ENCODE measurements around the gene RPH3AL.

RPH3AL gene

DNA sequence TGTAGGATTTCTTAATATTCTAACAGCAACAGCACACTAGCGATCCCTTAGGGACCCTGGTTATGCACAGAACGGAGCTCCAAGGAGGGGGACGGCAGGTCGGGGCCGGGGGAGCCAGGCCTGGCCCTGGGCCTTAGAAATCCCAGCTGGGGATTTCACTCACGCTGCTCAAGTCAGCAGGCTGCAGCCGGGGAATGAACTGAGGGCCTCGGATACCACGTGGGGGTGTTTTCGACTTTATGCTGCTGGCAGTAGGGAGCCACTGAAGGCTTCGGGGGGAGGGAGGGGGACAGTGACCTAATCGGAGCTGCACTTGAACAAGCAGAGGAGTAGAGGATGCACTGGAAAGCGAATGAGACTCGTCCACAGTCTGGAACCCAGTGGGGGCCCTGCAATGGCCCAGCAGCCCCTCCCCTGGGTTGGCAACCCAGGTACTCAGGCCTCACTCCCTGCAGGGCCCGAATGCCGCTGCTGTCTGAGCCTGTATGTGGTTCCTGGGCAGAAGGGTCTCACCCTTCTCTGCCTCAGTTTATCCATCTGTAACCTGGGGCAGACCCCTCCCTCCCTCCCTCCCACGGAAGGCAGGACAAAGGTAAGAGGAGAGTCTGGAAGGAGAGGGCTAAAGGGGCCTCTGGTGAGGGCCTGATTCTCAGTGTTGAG, 53.7 kb downstream of the RPH3AL start:
- no peak for DNase-seq

DNA sequence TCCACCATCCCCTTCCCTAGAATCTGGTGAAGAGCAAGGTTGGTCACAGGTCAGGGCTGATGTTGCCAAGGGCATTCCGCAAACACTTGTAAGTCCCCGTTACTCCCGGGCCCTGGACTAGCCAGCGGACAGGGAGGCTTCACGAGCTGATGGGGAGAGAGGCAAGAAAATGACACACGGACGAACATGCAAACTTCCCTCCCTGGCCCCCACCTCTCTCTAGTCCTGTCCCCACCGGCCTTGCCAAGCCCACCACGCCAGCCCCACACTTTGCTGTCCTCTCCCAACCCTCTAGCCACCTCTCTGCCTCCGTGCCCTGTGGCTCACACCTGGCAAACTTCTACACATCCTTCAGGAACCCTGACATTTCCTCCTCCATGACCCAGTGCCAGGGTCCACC, 54.8 kb downstream of the RPH3AL start:
- DNase-seq: no peak

DNA sequence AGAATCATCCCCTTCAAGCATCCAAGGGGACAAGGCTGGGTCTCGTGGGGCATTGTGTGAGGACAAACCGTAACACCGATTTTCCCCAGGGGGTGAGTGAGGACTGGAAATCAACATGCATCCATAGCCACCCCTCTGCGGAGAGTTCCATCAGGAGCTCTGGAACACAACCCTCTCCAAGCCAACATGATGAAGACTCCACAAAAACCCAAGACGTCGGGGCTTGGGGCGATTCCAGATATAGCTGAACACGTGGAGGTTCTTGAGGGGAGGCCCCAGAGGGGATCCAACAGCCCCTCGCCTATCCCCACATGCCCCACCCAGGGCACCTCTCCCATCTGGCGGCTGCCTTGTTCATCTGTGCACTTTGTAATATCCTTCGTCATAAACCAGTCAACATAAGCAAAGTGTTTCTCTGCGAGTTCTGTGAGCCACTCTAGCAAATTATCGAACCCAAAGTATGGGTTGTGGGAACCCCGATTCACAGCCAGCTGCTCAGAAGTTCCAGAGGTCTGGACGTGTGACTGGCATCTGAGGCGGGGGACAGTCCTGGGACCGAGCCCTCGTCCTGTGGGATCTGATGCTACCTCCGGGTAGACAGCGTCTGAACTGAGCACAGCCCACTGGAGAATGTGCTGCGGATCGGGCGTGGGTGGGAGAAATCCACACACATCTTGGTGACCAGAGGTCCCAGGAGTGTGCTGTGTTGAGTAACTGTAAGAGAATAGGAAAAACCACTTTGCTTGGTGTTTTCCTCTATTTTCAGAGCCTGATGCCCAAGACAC, 55.5 kb downstream of the RPH3AL start:
- no peak for DNase-seq

DNA sequence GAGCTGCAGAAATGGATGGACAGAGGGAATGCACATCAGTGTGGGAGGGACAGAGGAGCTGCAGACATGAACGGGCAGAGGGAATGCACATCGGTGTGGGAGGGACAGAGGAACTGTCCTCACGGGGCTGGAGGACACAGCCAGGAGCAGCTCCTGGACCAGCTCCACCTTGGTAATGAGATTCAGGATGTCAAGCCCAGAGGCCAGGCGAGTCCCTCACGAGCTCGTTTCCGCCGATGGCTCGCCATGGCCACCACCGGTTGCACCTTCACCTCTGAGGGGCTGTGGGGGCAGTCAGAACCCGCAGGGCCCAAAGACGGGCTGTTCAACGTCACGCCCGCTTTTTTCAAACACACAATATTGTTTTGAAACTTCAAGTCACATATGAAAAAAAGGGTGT, 56.2 kb downstream of the RPH3AL start:
- no peak for DNase-seq

- DNase-seq: no peak
These were observed 59.9 kb downstream of the RPH3AL start for GRCh38 chr17:292531-293382.

GRCh38 chr17:292016-292415, 60.6 kb downstream of the RPH3AL start:
- no peak for DNase-seq

DNA sequence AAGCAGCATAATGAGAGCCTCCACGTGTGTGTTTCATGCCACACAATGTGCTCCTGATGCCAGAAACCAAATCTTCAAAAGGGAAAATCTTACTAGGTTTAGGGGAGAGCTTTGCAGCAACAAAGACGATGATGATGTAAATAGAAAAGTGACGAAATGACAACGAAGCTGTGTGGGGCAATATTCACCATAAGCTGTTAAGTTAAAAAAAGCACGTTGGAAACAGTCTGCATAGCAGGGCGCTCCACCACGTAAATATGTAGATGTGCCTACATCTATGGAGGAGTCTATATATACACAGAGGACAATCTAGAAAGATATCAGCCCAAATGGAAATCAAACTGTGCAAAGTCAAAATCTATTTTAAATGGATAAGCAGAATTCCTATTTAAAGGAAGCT, 61.0 kb downstream of the RPH3AL start:
- DNase-seq: no peak

GRCh38 chr17:290626-291025, 62.0 kb downstream of the RPH3AL start:
- DNase-seq: no peak

GRCh38 chr17:290121-290521, 62.5 kb downstream of the RPH3AL start:
- no peak for DNase-seq

- DNase-seq: no peak
These were observed 63.2 kb downstream of the RPH3AL start for GRCh38 chr17:289409-289808.

- no peak for DNase-seq
These were observed 63.7 kb downstream of the RPH3AL start for GRCh38 chr17:288802-289356.

- no peak for DNase-seq
These were observed 66.0 kb downstream of the RPH3AL start for GRCh38 chr17:286571-286970.

DNA sequence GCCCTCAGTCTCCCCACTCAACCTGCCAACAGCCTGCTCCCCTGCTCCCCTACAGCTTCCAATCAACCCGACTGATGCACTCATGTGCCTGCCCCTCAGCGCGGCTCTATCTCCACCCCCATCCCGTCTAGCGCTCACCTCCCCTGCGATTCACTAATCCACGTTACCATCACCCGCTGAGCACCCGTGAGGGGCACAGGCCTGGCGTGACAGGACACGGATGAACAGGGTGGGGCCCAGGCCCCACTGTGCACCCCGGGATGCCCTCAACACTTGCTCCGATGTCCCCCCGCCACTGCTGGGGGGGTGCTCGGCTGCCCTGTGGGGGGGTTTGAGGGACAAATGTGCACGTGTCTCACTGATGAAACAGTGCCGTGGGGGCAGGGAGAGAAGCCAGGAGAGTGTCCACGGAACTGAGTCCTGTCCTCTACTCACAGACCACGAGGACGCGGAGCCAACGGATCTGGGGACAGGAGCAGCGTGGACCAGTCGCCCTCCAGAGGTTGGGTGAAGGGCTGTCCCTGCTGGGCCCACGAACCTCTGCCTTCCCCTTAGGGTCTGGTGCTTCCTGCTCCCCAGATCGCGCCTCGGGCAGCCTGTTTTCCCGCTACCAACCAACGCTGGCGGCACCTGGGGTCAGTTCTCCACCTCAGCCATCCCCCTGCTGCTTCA, 66.7 kb downstream of the RPH3AL start:
- no peak for DNase-seq

- no peak for DNase-seq
These were observed 67.8 kb downstream of the RPH3AL start for GRCh38 chr17:284676-285355.

DNA sequence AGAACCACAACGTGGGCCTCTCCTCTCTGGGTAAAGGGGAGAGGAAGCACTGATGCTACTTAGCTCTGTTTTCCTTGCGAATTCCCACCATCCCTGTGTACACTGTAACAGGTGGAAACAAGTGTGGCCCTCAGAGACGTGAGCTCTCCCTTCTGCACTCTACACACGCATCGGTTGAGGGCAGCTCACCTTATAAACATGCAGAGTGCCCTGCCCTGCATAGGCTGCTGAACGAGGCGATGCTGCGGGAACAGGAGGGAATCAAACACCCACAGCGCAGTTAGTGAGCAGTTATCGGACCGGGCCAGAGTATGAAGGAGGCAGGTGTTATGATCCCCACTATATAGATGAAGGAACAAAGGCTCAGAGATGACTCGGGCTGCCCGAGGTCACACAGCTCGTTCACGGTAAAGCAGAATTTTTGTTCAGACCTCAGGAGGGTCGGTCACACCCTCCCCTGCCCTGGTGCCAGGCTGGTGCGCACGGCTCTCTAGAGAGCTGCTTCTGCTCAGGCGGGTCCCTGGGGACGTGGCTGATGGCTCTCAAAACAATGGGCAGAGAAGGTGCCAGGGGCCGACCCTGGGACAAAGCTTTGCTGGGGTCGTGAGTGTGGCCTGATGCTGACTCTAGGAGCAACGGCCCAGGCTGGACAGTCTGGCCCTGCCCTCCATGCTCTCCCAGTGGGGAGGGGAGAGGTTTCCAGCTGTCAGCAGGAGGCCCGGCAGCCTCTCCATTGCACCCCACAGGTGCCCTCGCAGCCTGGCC, 68.5 kb downstream of the RPH3AL start:
- DNase-seq: no peak

GRCh38 chr17:282912-283882, 69.4 kb downstream of the RPH3AL start:
- DNase-seq: no peak

GRCh38 chr17:282000-282911, 70.4 kb downstream of the RPH3AL start:
- no peak for DNase-seq

DNA sequence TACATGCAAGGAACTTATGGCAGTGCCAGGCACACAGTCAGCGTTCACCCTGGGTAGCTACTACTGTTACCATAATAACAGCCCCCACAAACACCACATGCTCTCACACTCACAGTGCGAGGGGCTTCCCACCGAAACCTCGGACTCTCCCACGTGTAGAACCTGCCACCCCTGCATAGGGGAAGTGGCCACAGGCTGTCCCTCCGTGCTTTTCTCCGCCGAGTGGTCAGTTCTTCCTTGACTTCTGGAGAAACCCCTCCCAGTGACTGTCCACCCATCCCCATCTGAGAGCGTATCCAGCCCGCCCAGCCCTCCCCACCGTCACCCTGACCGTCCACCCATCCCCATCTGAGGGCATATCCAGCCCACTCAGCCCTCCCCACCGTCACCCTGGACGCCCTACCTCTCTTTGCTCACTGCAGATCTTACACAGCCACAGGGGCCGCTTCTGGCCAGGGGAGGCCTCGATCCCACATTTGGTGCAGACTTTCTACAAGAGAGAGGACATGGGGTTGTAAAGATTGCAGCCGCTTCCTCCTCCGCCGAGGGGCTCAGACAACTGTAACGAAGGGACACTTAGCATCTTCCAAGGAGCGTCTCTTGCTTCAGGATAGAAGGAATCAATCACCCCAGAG, 71.1 kb downstream of the RPH3AL start:
- no peak for DNase-seq

- no peak for DNase-seq
These were observed 71.7 kb downstream of the RPH3AL start for GRCh38 chr17:280901-281300.
